ENCODE results near the gene RAB11B. TPM values are rescaled to one million over a fixed set of nuclear protein-coding genes. Genes with fewer than 3 reads are reported as not detected.

RAB11B gene
- total and polyA plus RNA-seq, 2 of the 13 experiments (the other 11 are each of a cell fraction or from before 2014, with no cell fraction given) = 6.0 to 28.4 TPM

- peak; percentile 47; the same call in 1 of the 2 replicates for TF ChIP-seq ELK4 (CRISPR knock-in tag; IDR thresholded peaks at IDR 0.05; ENCODE audit: borderline replicate concordance)
- TF ChIP-seq MAFK (conservative IDR thresholded peaks at IDR 0.05 in 1 of 2, IDR thresholded peaks at IDR 0.05 in 1 of 2; ENCODE audit: low read length in 2 of 2) = no peak
- TF ChIP-seq XRCC5 (optimal IDR thresholded peaks at IDR 0.05; ENCODE audit: low read length) = peak; percentile 71
- peak; percentile 59; the same call in 1 of the 2 replicates for TF ChIP-seq ZNF788 (CRISPR knock-in tag; IDR thresholded peaks at IDR 0.05; ENCODE audit: borderline replicate concordance)
- TF ChIP-seq TCF7L2 (IDR thresholded peaks at IDR 0.05; ENCODE audit: low read depth, low read length) = no peak
- TF ChIP-seq ZNF616 (CRISPR knock-in tag; IDR thresholded peaks at IDR 0.05; ENCODE audit: low read depth) = no peak
- TF ChIP-seq TBX2 (CRISPR knock-in tag; IDR thresholded peaks at IDR 0.05; ENCODE audit: borderline replicate concordance) = peak; percentile 37; the same call in 1 of the 2 replicates
- TF ChIP-seq HDAC6 (IDR thresholded peaks at IDR 0.05; ENCODE audit: low read depth, low read length) = no peak
- no peak for TF ChIP-seq PCBP1 (IDR thresholded peaks at IDR 0.05; ENCODE audit: borderline replicate concordance, low read depth, low read length)
- TF ChIP-seq ASH2L (IDR thresholded peaks at IDR 0.05; ENCODE audit: insufficient read length, low read depth, low read length) = peak; percentile 73
- no peak for TF ChIP-seq BRCA1 (CRISPR knock-in tag; IDR thresholded peaks at IDR 0.05)
- TF ChIP-seq ZFP36L1 (CRISPR knock-in tag; IDR thresholded peaks at IDR 0.05) = peak; percentile 74; the same call in 1 of the 2 replicates
- TF ChIP-seq ZFY (CRISPR knock-in tag; IDR thresholded peaks at IDR 0.05) = peak; percentile 68
- TF ChIP-seq NPAS2 (CRISPR knock-in tag; IDR thresholded peaks at IDR 0.05; ENCODE audit: borderline replicate concordance) = no peak
- TF ChIP-seq REL (CRISPR knock-in tag; conservative IDR thresholded peaks at IDR 0.05) = no peak
- TF ChIP-seq IKZF4 (CRISPR knock-in tag; IDR thresholded peaks at IDR 0.05; ENCODE audit: borderline replicate concordance, low read depth, not compliant biosample characterization) = peak; percentile 55
- TF ChIP-seq ZNF558 (CRISPR knock-in tag; IDR thresholded peaks at IDR 0.05; ENCODE audit: borderline replicate concordance) = 0 out of 2 replicates have a peak, but pooled peaks have one; percentile 49
- TF ChIP-seq GATAD2A (CRISPR knock-in tag; IDR thresholded peaks at IDR 0.05) = peak; percentile 69; the same call in 1 of the 2 replicates
- TF ChIP-seq, protein P1, sequence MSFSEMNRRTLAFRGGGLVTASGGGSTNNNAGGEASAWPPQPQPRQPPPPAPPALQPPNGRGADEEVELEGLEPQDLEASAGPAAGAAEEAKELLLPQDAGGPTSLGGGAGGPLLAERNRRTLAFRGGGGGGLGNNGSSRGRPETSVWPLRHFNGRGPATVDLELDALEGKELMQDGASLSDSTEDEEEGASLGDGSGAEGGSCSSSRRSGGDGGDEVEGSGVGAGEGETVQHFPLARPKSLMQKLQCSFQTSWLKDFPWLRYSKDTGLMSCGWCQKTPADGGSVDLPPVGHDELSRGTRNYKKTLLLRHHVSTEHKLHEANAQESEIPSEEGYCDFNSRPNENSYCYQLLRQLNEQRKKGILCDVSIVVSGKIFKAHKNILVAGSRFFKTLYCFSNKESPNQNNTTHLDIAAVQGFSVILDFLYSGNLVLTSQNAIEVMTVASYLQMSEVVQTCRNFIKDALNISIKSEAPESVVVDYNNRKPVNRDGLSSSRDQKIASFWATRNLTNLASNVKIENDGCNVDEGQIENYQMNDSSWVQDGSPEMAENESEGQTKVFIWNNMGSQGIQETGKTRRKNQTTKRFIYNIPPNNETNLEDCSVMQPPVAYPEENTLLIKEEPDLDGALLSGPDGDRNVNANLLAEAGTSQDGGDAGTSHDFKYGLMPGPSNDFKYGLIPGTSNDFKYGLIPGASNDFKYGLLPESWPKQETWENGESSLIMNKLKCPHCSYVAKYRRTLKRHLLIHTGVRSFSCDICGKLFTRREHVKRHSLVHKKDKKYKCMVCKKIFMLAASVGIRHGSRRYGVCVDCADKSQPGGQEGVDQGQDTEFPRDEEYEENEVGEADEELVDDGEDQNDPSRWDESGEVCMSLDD (CRISPR knock-in tag; IDR thresholded peaks at IDR 0.05; ENCODE audit: borderline replicate concordance) = peak; percentile 90; the same call in 1 of the 2 replicates
- TF ChIP-seq E2F1 (CRISPR knock-in tag; IDR thresholded peaks at IDR 0.05) = 0 out of 2 replicates have a peak, but pooled peaks have one; percentile 29
- peak; percentile 97 for TF ChIP-seq ATF1 (CRISPR knock-in tag; IDR thresholded peaks at IDR 0.05)
- no peak for TF ChIP-seq SRSF4 (IDR thresholded peaks at IDR 0.05; ENCODE audit: low read depth, low read length, poor library complexity, severe bottlenecking)
Measured at GRCh38 chr19:8389891-8390616, at the start of gene RAB11B (continued).
